Activated CD8-positive, alpha-beta T cell treated with anti-CD3 and anti-CD28 coated beads for 36 hours (primary cell): ENCODE data around the gene DPF3. TPM values are rescaled to one million over a fixed set of nuclear protein-coding genes. Genes with fewer than 3 reads are reported as not detected.

Source experiments
- ATAC-seq: fragments of 200-7000 bp; cut with Tn5 transposase; one replicate; pipeline ENCODE4 v1.10.0; 2021; ENCODE audit warnings: mild to moderate bottlenecking, moderate library complexity
- CTCF ChIA-PET: fragments of 350-600 bp; sonication (Branson Sonifier 250); formaldehyde crosslinking; loops from one replicate; lab custom pipeline; 2021; ENCODE audit warnings: antibody characterized with exemption; lab: Charles Lee
- POLR2A ChIA-PET: fragments of 350-600 bp; sonication (Branson Sonifier 250); formaldehyde crosslinking; loops from one replicate; lab custom pipeline; 2021; ENCODE audit warnings: antibody characterized with exemption; lab: Charles Lee
- DNase-seq: peaks from one replicate; pipeline ENCODE4 v3.0.0-alpha.2; 2020
- H3K27ac Mint-ChIP-seq: one replicate; pipeline ENCODE4 v1.8.0; 2021; ENCODE audit warnings: mild to moderate bottlenecking, mixed read lengths
- H3K27me3 Mint-ChIP-seq: one replicate; pipeline ENCODE4 v1.8.0; 2021; ENCODE audit warnings: mixed read lengths
- H3K36me3 Mint-ChIP-seq: one replicate; pipeline ENCODE4 v1.8.0; 2021; ENCODE audit warnings: low read depth, mixed read lengths
- H3K4me1 Mint-ChIP-seq: one replicate; pipeline ENCODE4 v1.8.0; 2021; ENCODE audit warnings: low read depth, mixed read lengths
- H3K4me3 Mint-ChIP-seq: one replicate; pipeline ENCODE4 v1.8.0; 2021; ENCODE audit warnings: mild to moderate bottlenecking, moderate library complexity, mixed read lengths
- H3K9me3 Mint-ChIP-seq: one replicate; pipeline ENCODE4 v1.8.0; 2021; ENCODE audit warnings: mixed read lengths
- CTCF ChIP-seq: fragments of 200-600 bp; IDR thresholded peaks from one replicate; pipeline ENCODE4 v1.8.0; 2022; ENCODE audit warnings: antibody characterized with exemption, mild to moderate bottlenecking
- intact Hi-C: fragments of 100-400 bp; cut with micrococcal nuclease; formaldehyde crosslinking; loops from one replicate; pipeline ENCODE4 v1.10.0; 2022
- total RNA-seq, 2 experiments: library from RNA; stranded (reverse); gene quantifications; one replicate each; pipeline ENCODE4 v1.2.3, GENCODE V29; 2021

Gene DPF3
- total RNA-seq, 2 experiments from 2014 or later = 0.13 to 0.54 TPM

- H3K27me3 Mint-ChIP-seq = peaks cover 7% of the 10 kb centered on the region
- no peaks in the 10 kb centered on the region for H3K36me3 Mint-ChIP-seq
- H3K27ac Mint-ChIP-seq = no peak overlapping the region
- ChIA-PET POLR2A (no interaction called here), CTCF (no interaction called here)
- ATAC-seq (no peak), DNase-seq (no peak)
- H3K4me1 Mint-ChIP-seq = no peaks in the 10 kb centered on the region
- no peak for TF ChIP-seq CTCF
- no peak overlapping the region for H3K4me3 Mint-ChIP-seq
- no peaks in the 10 kb centered on the region for H3K9me3 Mint-ChIP-seq
- intact Hi-C loops = no loop called here
Measured at GRCh38 chr14:72614891-72615415, 278.9 kb downstream of the DPF3 start.

GRCh38 chr14:72614365-72614764, 279.5 kb downstream of the DPF3 start:
- intact Hi-C loops = no loop called here
- Mint-ChIP-seq H3K27ac (no peak overlapping the region), H3K4me3 (no peak overlapping the region), H3K4me1 (no peaks in the 10 kb centered on the region), H3K9me3 (no peaks in the 10 kb centered on the region), H3K36me3 (no peaks in the 10 kb centered on the region), H3K27me3 (peaks cover 7% of the 10 kb centered on the region)
- no peak for ATAC-seq
- POLR2A ChIA-PET = no interaction called here
- TF ChIP-seq CTCF = no peak
- CTCF ChIA-PET = no interaction called here
- no peak for DNase-seq

GRCh38 chr14:72613975-72614319, 280.0 kb downstream of the DPF3 start:
- Mint-ChIP-seq H3K9me3 (no peaks in the 10 kb centered on the region), H3K36me3 (no peaks in the 10 kb centered on the region), H3K27me3 (peaks cover 7% of the 10 kb centered on the region), H3K4me1 (no peaks in the 10 kb centered on the region), H3K4me3 (no peak overlapping the region), H3K27ac (no peak overlapping the region)
- DNase-seq (no peak), ATAC-seq (no peak)
- TF ChIP-seq CTCF = no peak
- ChIA-PET CTCF (no interaction called here), POLR2A (no interaction called here)
- intact Hi-C loops = no loop called here

GRCh38 chr14:72613231-72613974, 280.5 kb downstream of the DPF3 start:
- DNase-seq (no peak), ATAC-seq (no peak)
- peaks cover 7% of the 10 kb centered on the region for H3K27me3 Mint-ChIP-seq
- no peak overlapping the region for H3K4me3 Mint-ChIP-seq
- H3K27ac Mint-ChIP-seq = no peak overlapping the region
- intact Hi-C loops = no loop called here
- ChIA-PET CTCF (no interaction called here), POLR2A (no interaction called here)
- no peaks in the 10 kb centered on the region for H3K36me3 Mint-ChIP-seq
- H3K9me3 Mint-ChIP-seq = no peaks in the 10 kb centered on the region
- no peak for TF ChIP-seq CTCF
- H3K4me1 Mint-ChIP-seq = no peaks in the 10 kb centered on the region

- DNase-seq (no peak), ATAC-seq (no peak)
- CTCF ChIA-PET = no interaction called here
- peaks cover 5% of the 10 kb centered on the region for H3K27me3 Mint-ChIP-seq
- intact Hi-C loops = no loop called here
- POLR2A ChIA-PET = no interaction called here
- H3K4me3 Mint-ChIP-seq = no peak overlapping the region
- H3K4me1 Mint-ChIP-seq = no peaks in the 10 kb centered on the region
- no peaks in the 10 kb centered on the region for H3K9me3 Mint-ChIP-seq
- no peak for TF ChIP-seq CTCF
- no peaks in the 10 kb centered on the region for H3K36me3 Mint-ChIP-seq
- no peak overlapping the region for H3K27ac Mint-ChIP-seq
Measured at GRCh38 chr14:72612041-72612440, 281.9 kb downstream of the DPF3 start.
